K562 (cell line): ENCODE data around the gene ENOSF1.

Experiments
- AFF1 ChIP-seq, 2 experiments: fragments of 450-650 bp; IDR thresholded peaks; 2 replicates each; pipeline ENCODE4 v1.6.1; 2018; ENCODE audit warnings: mild to moderate bottlenecking in 2 of 2, low read depth in 1 of 2; ENCODE audit not compliant: partially characterized antibody in 2 of 2
- EGR1 ChIP-seq: fragments of 450-650 bp; conservative IDR thresholded peaks from 2 replicates; pipeline ENCODE4 v1.6.1; 2017; ENCODE audit warnings: mild to moderate bottlenecking
- EZH2 ChIP-seq: IDR thresholded peaks from 2 replicates; pipeline ENCODE4 v1.6.1; 2012; ENCODE audit warnings: low read depth, mild to moderate bottlenecking, inconsistent platforms, low read length, borderline replicate concordance
- GATAD2B ChIP-seq: fragments of 450-650 bp; IDR thresholded peaks from 2 replicates; pipeline ENCODE4 v1.6.1; 2017; ENCODE audit warnings: mild to moderate bottlenecking, borderline replicate concordance
- HNRNPUL1 ChIP-seq: fragments of 200-400 bp; formaldehyde crosslinking; IDR thresholded peaks from 2 replicates; pipeline ENCODE4 v1.6.1; 2017; ENCODE audit warnings: low read length
- HOMEZ ChIP-seq: fragments of 250-450 bp; sonication (Bioruptor Pico); IDR thresholded peaks from 2 replicates; pipeline ENCODE4 v1.4.0; 2020; ENCODE audit warnings: mild to moderate bottlenecking, moderate library complexity
- ZFP36 ChIP-seq: fragments of 150-350 bp; IDR thresholded peaks from 2 replicates; pipeline ENCODE4 v1.6.1; 2018; ENCODE audit warnings: low read length, low read depth; ENCODE audit not compliant: partially characterized antibody
- ZNF77 ChIP-seq: fragments of 250-450 bp; sonication (Bioruptor Pico); IDR thresholded peaks from 2 replicates; pipeline ENCODE4 v1.5.0; 2020
- TF ChIP-seq, protein P1 (sequence below), 3 experiments: IDR thresholded peaks in 2 of 3; conservative IDR thresholded peaks in 1 of 3; 2 replicates each; pipeline ENCODE4 v1.5.1; 2011 to 2012; ENCODE audit warnings: low read length in 3 of 3, mild to moderate bottlenecking in 3 of 3, control low read depth in 2 of 3, improper control_type of control experiment in 1 of 3, inconsistent platforms in 1 of 3, low read depth in 1 of 3, mixed read lengths in 1 of 3, moderate library complexity in 1 of 3; ENCODE audit not compliant: insufficient read depth in 2 of 3

- TF ChIP-seq, protein P1, sequence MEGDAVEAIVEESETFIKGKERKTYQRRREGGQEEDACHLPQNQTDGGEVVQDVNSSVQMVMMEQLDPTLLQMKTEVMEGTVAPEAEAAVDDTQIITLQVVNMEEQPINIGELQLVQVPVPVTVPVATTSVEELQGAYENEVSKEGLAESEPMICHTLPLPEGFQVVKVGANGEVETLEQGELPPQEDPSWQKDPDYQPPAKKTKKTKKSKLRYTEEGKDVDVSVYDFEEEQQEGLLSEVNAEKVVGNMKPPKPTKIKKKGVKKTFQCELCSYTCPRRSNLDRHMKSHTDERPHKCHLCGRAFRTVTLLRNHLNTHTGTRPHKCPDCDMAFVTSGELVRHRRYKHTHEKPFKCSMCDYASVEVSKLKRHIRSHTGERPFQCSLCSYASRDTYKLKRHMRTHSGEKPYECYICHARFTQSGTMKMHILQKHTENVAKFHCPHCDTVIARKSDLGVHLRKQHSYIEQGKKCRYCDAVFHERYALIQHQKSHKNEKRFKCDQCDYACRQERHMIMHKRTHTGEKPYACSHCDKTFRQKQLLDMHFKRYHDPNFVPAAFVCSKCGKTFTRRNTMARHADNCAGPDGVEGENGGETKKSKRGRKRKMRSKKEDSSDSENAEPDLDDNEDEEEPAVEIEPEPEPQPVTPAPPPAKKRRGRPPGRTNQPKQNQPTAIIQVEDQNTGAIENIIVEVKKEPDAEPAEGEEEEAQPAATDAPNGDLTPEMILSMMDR (IDR thresholded peaks at IDR 0.05 in 2 of 3, conservative IDR thresholded peaks at IDR 0.05 in 1 of 3; ENCODE audit: insufficient read depth in 2 of 3, low read depth in 1 of 3, low read length in 3 of 3): no peak
- TF ChIP-seq ZFP36: no peak
- no peak for TF ChIP-seq GATAD2B
- TF ChIP-seq ZNF77: no peak
- no peak for TF ChIP-seq HOMEZ (CRISPR knock-in tag)
- no peak for TF ChIP-seq EGR1
- no peak for TF ChIP-seq EZH2
- TF ChIP-seq HNRNPUL1: no peak
- TF ChIP-seq AFF1 (IDR thresholded peaks at IDR 0.05; ENCODE audit: low read depth in 1 of 2, partially characterized antibody in 2 of 2): no peak
Measured at GRCh38 chr18:669077-669476, 43.4 kb downstream of the ENOSF1 start.
